GM20431 (cell line): Measurements from ENCODE around the gene TSTD2.

Experiments
- in situ Hi-C: fragments of 300-500 bp; cut with MseI, MboI; formaldehyde crosslinking; loops from one replicate; pipeline ENCODE4 v1.15.0; 2020; ENCODE audit warnings: low sequenced_read_pairs; ENCODE audit not compliant: unreplicated experiment

TSTD2 gene

DNA sequence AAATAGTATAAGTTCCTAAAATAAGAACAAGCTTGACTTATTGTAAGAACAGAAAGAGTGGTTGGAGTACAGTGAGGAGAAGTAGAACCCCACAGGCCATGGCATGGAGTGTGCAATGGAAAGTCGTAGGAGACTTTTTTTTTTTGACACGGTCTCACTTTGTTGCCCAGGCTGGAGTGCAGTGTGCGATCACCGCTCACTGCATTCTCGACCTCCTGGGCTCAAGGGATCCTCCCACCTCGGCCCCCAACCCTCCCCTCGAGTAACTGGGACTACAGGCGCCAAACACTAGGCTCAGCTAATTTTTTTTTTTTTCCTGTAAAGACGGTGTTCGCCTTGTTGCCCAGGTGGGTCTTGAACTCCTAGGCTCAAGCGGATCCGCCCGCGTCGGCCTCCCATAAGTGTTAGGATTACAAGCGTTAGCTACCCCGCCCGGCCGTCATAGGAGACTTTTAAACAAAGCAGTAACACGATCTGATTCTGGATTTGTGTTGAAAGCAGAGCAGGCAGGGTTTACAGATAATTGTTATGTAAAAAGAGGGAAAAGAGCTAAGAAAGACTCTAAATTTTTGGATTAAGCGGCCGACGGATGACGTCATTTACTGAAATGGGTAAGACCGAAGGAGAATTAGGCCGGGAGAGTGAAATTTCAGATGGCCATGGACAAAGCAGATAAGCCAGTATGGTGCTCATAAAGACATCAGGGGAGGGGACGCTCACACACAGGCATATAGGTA lies 752 bp downstream of the TSTD2 start:
- in situ Hi-C loops = no loop called here

DNA sequence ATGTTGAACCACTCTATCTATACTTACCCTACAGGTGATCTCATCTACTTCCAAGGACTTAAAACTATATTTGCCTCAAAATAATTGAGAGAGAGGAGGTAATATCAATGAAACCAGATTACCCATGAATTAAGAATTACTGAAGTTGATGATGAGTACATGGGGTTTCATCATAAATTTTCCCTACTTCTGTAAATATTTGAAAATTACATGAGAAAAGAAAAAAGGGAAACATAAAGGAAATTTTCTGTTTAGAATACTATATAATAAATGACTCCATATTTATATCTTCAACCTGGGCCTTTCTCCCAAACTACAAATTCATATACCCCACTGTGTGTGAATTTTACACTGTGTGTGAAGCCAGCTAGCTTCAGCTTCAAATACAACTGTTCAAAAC lies 2.6 kb downstream of the TSTD2 start:
- in situ Hi-C loops = no loop called here

DNA sequence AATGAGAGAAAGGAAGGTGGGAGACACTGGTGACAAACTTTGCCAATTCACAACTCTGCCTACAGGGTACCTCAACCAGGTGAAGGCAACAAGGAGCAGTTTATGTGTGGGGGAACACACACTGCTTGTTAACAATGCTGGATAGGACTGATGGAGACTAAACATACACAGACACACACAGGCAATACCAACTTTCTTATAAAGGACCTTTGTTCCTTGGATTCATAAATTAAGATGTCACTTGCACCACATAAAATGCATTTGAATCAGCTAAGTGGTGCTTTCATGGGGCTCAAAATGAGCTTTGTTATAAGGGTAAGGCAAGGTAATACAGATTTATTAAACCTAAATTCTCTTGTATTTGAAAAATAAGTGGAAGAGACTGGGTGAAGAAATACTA lies 4.0 kb downstream of the TSTD2 start:
- in situ Hi-C loops = no loop called here

DNA sequence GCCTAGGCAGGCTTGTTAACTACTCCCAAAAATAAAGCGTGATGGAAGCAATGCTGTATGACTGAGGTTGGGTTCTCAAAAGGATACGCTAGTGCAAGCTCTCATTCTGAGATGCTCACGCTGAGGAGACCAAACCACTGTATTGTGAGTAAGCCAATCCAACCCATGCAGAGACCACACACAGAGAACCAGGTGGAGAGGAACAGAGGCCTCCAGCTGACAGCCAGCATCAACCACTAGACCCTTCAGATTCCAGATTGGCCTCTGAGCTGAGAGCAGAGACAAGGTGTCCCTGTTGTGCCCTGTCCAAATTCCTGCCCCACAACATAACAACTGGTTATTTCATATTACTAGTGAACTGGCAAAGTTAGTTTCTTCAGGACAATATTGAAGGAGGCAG lies 4.5 kb downstream of the TSTD2 start:
- in situ Hi-C loops = no loop called here

DNA sequence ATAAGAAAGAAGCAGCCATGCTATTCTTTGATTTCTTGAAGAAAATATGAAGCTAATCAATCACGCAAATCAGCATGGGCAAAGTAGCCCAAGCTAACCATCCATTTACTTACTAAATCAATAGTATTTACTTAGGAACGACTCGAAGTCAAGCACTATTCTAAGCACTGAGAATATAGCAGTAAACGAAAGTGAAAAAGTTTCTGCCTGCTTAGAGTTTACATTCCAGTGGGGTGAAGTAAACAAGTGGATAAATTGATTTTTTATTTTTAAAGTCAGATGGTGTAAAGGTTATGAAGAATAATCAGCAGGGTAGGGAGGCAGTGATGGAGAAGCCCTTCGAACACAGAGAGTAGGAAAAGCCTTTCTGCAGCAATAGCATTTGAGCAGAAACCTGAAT lies 5.5 kb downstream of the TSTD2 start:
- in situ Hi-C loops = no loop called here

DNA sequence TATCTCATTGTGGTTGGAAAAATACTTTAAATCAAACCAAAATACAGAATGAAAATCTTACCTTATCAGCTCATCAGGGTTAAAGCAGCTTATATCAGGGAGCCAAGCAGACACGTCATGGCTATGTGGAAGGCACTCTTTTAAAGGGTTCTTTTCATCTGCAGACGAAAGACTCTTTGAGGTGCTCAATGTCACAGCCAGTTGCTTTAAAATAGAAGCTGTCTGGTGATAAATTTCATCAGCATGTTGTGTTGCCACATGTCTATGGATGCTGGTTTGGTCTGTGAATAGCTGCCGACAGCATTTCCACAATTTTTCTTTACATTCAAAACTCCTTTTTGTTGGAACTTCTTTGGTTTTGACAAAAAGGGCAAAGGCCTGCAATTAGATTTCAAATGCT lies 7.5 kb downstream of the TSTD2 start:
- in situ Hi-C loops = no loop called here

DNA sequence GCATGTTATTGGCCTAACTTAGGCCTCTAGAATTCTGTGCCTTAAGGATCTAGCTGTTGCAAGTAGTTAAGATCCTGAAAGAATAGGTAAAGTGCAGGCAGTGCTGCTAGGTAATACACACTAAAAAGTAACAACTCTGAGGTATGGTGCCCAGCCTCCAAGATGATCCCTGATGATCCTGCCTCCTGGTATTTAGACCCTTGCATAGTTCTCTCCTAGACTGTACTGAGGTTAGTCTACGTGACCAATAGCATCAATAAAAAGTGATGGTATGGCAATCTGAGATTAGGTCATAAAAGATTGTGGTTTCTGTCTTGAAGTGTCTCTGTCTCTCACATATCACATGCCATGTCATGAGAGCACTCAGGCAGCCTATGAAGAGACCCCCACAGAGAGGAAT lies 9.2 kb downstream of the TSTD2 start:
- in situ Hi-C loops = loop anchor here (25.0 kb wide), 1 partner anchor 762 kb away; the partner anchor contains the start of gene ZNF782

DNA sequence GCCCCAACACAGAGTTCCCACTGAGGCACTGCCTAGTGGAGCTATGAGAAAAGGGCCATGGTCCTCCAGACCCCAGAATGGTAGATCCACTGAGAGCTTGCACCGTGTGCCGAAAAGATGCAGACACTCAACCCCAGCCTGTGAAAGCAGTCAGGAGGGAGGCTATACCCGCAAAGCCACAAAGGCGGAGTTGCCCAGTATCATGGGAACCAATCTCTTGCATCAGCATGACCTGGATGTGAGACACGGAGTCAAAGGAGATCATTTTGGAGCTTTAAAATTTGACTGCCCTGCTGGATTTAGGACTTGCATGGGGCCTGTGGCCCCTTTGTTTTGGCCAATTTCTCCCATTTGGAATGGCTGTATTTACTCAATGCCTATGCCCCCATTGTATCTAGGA lies 10.7 kb downstream of the TSTD2 start:
- in situ Hi-C loops = loop anchor here (25.0 kb wide), 1 partner anchor 760 kb away; the partner anchor contains the start of gene ZNF782

DNA sequence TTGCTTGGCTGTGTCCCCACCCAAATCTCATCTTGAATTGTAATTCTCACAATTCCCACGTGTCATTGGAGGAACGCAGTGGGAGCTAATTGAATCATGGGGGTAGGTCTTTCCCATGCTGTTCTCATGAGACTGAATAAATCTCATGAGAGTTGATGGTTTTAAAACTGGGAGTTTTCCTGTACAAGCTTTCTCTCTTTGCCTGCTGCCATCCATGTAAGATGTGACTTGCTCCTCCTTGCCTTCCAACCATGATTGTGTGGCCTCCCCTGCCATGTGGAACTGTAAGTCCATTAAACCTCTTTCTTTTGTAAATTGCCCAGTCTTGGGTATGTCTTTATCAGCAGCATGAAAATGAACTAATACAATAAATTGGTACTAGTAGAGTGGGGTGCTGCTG lies 13.1 kb downstream of the TSTD2 start:
- in situ Hi-C loops = loop anchor here (25.0 kb wide), 1 partner anchor 758 kb away; the partner anchor contains the start of gene ZNF782

DNA sequence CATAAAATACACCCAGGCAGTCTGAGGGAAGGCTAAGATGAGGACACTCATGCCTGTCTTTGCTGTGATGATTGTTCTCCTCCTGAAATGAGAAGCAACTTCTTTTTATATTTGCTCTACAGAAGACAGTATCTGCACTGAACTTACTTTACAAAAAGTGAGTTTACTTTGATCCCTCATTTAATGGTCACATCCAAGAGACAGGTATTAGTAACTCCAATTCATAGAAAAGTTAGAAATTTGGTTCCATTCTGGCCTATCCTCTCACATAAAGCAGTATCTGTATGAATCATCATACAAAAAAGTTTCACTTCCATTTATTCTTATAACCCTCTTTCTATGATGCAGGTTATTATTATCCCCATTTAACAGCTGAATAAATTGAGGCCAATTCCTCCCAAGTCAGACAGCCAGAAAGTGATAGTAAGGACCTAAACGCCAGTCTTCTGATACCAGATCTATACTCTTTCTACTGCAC lies 15.2 kb downstream of the TSTD2 start:
- in situ Hi-C loops = loop anchor here (25.0 kb wide), 1 partner anchor 756 kb away; the partner anchor contains the start of gene ZNF782

DNA sequence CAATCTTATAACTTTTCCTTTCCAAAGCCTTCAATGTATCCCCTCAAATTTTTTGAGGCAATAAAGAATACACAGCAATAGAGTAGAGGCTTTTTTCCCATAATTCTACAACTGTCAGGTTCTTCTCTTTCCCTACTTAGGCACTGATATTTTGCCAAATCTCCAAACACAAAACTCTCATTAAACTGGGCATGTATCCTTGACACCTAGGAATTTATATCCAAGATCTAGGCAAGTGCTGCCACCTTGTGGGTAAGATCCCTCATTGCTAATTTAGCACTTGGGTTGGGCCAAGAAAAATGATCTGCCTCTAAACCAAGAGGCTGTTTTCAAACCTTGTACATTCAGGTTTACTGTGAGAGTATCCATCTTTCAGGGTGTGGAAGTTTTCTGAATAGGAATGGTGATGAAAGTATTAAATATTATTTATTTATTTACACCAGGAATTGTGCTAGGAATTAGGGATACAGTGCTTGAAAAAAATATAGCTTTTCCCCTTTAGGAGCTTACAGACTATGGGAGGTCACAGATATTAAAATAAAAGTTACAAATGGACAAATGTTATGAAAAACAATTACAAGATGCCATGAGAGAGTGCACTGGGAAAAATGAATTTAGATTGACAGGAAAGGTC lies 17.6 kb downstream of the TSTD2 start:
- in situ Hi-C loops = loop anchor here (25.0 kb wide), 1 partner anchor 753 kb away; the partner anchor contains the start of gene ZNF782

DNA sequence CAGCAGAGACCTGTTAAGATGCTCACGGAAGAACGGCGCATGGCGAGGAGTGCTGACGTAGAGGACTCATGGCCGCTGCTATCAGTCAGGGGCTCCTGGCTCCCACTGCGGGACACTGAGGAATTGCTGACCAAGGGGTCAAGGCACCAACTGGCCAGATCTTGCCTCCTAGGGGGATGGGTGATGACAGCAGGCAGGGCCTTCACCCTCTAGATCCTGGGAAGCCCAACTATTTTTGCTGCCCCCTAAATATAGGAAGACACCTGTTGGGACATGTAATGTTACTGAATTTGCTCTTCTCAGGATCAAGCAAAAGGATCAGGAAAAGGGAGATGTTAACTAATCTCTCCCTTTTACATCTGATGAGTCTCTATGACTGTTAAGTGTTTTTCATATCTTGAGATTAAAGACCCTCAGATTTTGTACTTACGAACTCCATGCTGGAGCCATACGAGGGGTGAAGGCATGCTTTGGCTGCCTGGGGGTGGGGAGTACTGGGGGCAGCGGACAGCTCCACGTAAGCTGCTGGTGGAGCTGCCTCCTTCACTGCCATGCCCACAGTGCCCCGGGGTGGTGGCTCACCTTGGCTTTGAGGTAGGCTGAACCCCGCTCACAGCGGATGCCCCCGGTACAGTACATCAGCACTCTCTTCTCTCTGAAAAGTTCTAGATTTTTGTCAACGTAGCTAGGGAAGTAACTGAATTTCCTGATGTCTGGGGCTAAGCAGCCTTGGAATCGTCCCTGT lies 28.1 kb downstream of the TSTD2 start:
- in situ Hi-C loops = loop anchor here (10.0 to 25.0 kb wide), 2 partner anchors 140 to 743 kb away; partner anchors contain the start of gene ZNF782

DNA sequence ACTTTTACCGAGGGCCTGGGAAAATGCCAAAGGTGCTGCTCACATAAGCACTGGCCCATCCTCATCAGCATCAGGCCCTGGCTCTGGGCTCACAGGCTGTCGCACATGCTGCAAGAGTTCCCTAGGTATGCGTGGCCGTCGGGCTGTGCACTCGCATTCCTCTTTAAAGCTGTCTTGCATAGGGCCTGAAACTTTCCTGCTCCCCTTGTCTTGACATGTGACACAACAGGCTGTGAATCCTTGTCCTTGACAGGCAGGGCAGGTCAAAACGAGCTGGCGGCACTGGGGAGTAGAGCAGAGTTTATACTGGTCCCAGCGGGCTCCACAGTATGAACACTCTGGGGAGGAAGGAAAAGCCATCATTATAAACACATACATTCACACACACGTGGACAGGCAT lies 30.7 kb downstream of the TSTD2 start:
- in situ Hi-C loops = loop anchor here (10.0 to 25.0 kb wide), 2 partner anchors 138 to 740 kb away; partner anchors contain the start of gene ZNF782

DNA sequence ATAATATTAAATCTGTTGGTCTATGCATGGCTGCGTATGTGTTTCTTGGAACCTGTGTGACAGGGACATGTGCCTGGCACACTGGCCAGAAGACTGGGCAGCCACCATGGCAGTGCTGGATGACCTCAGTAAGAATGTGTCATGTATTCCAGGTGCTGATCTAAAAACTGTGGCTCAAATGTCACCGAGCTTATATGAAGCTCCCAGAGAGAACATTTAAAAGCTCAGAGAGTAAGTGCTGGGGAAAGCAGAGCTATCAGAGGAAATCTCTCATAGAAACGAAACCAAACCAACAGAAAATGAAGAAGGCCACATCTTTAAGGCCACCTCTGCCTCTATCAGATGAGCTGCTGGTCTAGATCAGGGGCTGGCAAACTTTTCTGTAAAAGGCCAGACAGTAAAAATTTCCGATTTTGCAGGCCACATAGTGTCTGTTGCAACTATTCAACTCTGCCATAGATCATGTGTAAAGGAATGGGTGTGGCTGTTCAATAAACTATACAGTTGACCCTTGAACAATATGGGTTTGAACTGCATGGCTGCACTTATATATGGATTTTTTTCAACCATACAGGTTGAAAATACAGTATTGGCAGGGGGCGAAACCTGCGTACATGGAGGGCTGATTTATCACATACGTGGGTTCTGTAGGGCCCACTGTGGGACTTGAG lies 31.8 kb downstream of the TSTD2 start:
- in situ Hi-C loops = loop anchor here (10.0 to 25.0 kb wide), 2 partner anchors 137 to 739 kb away; partner anchors contain the start of gene ZNF782

DNA sequence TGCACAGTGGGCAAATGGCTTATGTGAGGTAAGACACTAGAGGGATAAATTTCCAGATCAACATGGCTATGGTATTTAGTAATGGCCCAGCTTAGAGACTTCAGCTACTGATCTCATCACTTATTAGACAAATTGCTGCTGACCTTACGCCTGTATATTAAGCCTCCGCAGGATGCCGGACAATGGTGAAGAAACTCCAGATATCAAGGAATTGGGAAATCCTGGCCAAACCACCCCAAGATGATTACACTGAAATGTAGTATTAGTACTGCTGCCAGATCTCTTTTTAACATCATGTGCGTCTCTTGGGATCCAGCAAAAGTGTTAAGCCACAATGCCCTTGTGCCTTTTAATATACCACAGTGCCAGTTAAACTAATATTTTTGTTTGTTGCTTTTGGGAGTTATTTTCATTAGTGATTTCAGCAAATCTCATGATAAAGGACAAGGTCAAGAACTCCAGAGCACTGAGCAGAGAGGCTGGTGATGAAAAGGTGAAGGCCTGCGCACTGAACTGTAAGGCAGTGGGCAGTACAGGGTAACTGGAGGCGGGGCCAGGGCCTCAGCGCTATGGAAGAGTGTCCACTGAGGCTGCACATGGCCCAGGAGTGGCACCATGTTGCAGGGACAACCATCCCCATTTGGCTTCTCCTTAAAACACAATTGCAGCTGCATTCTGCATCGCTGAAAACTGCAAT lies 32.5 kb downstream of the TSTD2 start:
- in situ Hi-C loops = loop anchor here (10.0 to 25.0 kb wide), 2 partner anchors 136 to 738 kb away; partner anchors contain the start of gene ZNF782

DNA sequence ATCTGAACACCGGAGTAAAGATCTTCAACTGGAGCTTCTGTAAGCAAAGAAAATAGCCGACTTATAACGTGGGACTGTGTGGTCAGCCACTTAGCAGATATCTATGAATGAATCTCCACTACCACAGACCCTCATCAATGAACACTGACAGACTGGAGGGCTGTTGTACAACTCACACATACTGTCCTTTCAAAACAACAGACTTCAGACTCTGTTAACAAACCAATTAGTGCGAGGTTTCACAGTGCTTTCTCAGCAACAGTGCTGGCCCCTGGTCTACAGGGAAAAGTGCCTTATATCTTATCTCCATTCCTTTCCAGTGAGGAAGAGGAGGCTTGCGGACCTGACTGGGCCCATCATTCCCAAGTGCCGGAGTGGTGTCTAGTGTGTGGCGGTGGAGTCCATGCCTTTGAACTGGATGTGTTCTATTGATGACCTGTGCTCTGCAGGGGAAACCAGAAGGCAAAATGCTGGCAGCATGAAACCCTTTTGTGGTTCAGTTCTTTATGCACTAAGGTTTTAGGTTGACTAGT lies 33.8 kb downstream of the TSTD2 start:
- in situ Hi-C loops = no loop called here

DNA sequence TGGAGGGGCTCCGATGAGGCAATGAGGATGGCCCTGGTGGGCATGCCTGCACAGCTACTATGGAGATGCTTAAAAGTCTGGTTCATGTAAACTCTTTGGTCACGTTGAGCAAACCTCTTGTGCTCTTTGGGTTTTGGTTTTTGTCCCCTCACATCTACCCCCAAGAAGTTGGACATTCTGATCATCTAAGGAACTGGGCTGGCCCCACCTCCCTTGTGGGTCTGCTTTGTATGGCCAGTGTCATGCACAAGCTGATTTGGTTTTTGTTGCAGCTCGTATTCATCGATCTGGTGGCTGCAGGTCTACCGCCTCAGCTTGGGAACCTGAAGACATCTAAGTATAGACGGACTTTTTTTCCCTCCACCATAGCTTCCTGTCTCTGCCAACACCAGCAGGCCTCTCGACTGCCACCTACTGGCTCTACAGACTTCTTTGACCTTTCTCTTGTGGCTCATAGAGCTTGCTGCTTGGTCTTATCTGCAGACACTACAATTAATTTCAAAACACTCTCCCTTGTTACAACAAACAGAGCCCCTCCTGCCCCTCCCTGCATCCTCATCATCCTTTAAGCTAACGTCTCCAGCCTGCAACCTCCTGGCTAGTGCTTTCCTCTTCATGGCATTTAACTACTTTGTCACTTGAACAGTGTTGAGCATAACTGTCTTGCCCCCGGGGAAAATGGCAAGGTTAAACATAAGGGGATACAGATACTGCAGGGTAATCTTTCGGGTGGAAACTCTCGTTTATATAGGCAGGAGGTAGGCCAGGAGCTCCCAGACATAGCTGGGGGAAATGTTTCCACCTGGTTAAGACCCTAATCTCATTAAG lies 34.5 kb downstream of the TSTD2 start:
- in situ Hi-C loops = no loop called here

DNA sequence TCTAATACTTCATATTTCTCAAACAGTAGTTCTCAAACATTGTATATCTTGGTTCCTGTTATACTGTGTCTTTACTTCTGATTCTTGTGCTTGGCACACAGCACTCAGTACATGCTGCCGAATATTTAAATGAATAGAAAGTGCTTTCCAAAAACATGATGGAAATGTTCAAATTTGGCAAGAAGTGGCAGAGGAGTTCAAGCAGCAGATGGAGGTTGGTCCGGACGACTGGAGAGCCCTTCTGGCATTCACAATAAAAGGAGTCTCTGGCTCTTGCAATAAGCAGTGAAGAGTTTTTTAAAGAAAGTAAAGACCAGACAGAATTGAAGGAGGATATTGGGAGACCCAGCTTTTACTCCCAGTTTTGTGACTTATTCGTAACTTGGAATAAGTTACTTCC lies 36.3 kb downstream of the TSTD2 start:
- in situ Hi-C loops = no loop called here
